Measurements from ENCODE around the gene HLCS.

The HLCS gene

DNA sequence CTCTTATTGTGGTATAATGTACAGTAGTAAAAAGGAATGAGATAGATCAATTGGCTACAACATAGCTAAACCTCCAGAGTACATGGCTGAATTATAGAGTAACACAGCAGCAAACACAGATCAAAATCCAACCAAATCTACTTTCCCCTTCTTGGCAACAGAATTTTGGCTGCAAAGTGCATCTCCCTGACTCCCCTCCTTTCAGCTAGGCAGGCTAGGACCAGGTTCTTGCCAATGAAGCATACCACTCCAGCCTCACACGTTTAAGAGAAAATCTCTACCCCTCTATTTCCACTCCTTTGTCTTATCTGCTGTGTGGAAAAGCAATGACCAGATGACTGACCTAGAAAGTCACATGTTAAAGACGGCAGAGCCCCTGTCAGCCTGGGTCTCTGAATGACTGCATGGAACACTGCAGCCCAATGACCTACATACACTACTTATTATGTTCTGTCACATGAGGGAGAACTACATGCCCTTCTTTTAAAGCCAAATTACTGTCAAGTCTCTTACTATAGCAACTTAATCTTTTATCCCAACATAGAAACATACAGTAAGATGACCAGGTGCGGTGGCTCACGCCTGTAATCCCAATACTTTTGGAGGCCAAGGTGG, 99.1 kb downstream of the HLCS start:
- DNase-seq (ENCODE audit: insufficient read length, low spot score) (no peak), FAIRE-seq (no peak)
- TF ChIP-seq, protein P1, sequence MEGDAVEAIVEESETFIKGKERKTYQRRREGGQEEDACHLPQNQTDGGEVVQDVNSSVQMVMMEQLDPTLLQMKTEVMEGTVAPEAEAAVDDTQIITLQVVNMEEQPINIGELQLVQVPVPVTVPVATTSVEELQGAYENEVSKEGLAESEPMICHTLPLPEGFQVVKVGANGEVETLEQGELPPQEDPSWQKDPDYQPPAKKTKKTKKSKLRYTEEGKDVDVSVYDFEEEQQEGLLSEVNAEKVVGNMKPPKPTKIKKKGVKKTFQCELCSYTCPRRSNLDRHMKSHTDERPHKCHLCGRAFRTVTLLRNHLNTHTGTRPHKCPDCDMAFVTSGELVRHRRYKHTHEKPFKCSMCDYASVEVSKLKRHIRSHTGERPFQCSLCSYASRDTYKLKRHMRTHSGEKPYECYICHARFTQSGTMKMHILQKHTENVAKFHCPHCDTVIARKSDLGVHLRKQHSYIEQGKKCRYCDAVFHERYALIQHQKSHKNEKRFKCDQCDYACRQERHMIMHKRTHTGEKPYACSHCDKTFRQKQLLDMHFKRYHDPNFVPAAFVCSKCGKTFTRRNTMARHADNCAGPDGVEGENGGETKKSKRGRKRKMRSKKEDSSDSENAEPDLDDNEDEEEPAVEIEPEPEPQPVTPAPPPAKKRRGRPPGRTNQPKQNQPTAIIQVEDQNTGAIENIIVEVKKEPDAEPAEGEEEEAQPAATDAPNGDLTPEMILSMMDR (IDR thresholded peaks at IDR 0.05; ENCODE audit: insufficient read depth, missing control alignments), result no peak

DNA sequence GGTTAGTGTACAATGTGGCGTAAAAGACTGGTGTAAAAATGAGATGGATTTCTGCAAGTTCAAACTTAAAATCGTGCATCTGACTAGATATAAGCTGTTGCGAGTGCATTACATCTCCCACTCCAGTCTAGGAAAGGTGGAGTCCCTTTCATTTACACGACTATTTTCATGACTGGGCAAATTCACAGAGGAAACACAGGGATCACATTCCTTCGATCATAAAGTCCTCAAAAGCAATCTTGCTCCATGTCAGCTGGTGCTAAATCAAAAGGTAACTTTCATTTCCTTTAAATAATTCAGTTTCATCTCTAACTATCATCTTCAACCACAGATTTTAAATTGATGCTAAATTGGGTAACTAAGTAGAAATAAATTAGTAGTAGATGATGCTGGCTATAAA, 100.0 kb downstream of the HLCS start:
- DNase-seq (ENCODE audit: insufficient read length, low spot score) (no peak), FAIRE-seq (no peak)
- TF ChIP-seq, protein P1 (IDR thresholded peaks at IDR 0.05; ENCODE audit: insufficient read depth, missing control alignments), result no peak

DNA sequence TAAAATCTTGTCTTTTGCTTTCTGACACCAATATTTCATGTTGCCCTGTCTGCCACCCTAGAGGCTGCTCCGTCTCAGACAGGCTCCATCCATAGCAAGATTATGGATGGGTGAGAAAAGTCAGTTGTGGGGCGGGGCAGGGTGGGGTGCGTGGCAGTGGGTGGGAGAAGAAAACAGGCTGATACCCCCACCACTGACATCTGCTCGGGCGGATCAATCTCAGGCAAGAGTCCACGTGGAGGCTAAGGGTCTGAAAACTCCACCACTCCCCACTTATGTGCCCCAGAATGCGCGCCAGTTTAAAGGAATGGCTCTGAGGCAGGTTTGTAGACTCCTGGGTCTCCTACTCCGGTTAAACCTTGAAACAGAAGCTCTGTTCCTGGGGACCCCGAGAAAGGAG, 101.5 kb downstream of the HLCS start:
- DNase-seq (ENCODE audit: insufficient read length, low spot score) (no peak), FAIRE-seq (no peak)
- TF ChIP-seq, protein P1 (IDR thresholded peaks at IDR 0.05; ENCODE audit: insufficient read depth, missing control alignments), result no peak

DNA sequence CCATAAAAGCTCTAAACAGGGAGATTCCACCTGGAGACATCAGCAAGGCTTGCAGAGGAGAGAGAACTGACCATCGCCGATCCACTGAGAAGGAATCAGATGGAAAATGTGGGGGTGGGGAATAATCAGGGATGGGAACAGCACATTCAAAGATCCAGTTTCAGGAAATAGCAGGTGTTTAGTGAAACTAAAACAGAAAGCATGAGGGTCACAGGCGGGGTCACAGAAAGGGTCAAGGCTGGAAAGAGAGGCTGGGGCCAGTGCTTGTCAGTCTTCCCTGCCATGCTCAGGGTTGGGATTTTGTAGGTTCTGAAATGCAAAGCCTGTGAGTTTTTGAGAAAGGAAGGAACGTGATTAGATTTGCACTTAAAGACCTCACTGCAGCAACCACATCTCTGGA, 103.2 kb downstream of the HLCS start:
- TF ChIP-seq, protein P1 (IDR thresholded peaks at IDR 0.05; ENCODE audit: insufficient read depth, missing control alignments), result no peak
- DNase-seq (ENCODE audit: insufficient read length, low spot score), result no peak
- FAIRE-seq, result no peak

DNA sequence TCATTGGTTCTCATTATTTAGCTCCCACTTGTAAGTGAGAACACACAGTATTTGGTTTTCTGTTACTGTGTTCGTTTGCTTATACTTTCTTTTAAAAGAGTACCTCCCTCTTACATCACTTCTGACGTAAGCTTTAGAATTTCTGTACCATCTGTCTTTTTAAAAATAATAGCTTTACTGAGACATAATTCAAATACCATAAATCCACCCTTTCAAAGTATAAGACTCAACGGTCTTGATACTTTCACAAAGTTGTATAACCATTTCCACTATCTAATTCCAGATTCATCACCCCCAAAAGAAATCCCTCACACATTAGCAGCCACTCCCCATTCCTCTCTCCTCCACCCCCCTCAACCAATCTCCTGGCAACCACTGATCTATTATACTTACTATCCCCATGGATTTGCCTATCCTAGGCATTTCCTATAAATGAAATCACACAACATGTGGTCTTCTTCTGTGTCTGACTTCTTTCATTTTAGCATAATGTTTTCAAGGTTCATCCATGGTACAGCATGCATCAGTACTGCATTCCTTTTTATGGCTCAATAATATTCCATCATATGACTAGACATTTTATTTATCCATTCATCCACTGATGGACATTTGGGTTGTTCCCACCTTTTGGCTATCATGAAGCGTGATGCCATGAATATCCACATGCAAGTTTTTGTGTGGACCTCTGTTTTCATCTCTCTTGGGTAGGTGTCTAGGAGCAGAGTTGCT, 104.7 kb downstream of the HLCS start:
- FAIRE-seq (no peak), DNase-seq (ENCODE audit: insufficient read length, low spot score) (no peak)
- TF ChIP-seq, protein P1 (IDR thresholded peaks at IDR 0.05; ENCODE audit: insufficient read depth, missing control alignments), result no peak

DNA sequence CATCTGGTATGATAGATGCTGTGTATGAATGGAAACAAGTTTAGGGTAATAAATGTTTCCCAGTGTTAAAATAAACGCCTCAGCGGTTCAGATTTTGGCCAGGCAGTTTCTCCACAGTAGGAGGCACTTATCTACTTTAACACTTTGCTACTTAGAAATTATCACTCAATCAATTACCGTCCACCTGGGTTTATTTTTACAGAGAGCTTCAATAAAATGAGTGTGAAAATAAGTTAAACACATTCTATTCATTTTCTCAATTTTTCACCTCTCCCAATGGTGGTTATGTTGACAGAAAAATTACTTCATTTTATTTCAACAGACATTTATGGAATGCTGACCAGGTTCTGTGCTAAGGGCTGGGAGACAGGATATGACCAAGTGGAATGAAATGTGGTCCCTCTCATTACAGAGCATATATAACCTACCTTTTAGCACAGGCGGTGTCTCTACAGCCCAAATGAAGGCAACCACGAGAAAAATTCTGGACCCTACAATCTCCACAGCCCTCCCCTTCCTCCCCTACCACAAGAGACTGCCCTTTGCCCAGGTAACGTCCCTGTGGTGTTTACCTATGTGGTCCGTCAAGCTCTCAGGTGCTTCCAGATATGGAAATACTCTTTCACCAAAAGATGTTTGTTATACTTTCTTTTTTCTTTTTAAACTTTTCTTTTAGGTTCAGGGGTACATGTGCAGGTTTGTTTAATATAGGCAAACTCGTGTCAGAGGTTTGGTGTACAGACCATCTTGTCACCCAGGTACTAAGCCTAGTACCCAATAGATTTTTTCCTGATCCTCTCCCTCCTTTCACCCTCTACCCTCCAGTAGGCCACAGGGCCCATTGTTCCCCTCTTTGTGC, 105.5 kb downstream of the HLCS start:
- FAIRE-seq (no peak), DNase-seq (ENCODE audit: insufficient read length, low spot score) (no peak)
- TF ChIP-seq, protein P1 (IDR thresholded peaks at IDR 0.05; ENCODE audit: insufficient read depth, missing control alignments), result no peak
